OCI-LY7 (cell line): ENCODE data around the gene AQR.

Source experiments
- EZH2phosphoT487 ChIP-seq: fragments of 200-600 bp; sonication (generic); IDR thresholded peaks from 2 replicates; pipeline ENCODE4 v1.6.1; 2018; ENCODE audit warnings: low read depth, borderline replicate concordance, mild to moderate bottlenecking, mixed run types, antibody characterized with exemption, low read length, moderate library complexity, mixed read lengths
- TF ChIP-seq, protein P1 (sequence below): fragments of 200-600 bp; sonication (generic); conservative IDR thresholded peaks from 2 replicates; pipeline ENCODE4 v1.5.1; 2014; ENCODE audit warnings: mild to moderate bottlenecking, antibody characterized with exemption, low read length, moderate library complexity, mixed read lengths

DNA sequence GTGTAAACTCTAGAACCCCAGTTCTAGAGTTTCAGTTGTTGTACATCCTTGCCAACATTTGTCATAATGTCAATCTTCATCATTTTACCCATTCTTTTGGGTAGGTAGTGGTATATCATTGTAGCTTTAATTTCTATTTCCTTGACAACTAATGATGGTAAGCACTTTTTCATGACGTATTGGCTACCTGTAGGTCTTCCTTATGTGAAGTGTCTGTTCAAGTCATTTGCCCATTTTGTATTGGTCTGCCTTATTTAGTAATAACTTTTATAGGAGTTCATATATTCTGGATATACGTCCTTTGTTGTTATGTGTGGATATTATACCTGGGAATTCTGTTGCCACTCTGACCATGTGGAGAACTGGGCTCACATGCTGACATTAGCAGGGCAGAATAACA, 100.4 kb downstream of the AQR start:
- TF ChIP-seq, protein P1, sequence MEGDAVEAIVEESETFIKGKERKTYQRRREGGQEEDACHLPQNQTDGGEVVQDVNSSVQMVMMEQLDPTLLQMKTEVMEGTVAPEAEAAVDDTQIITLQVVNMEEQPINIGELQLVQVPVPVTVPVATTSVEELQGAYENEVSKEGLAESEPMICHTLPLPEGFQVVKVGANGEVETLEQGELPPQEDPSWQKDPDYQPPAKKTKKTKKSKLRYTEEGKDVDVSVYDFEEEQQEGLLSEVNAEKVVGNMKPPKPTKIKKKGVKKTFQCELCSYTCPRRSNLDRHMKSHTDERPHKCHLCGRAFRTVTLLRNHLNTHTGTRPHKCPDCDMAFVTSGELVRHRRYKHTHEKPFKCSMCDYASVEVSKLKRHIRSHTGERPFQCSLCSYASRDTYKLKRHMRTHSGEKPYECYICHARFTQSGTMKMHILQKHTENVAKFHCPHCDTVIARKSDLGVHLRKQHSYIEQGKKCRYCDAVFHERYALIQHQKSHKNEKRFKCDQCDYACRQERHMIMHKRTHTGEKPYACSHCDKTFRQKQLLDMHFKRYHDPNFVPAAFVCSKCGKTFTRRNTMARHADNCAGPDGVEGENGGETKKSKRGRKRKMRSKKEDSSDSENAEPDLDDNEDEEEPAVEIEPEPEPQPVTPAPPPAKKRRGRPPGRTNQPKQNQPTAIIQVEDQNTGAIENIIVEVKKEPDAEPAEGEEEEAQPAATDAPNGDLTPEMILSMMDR: no peak
- no peak for TF ChIP-seq EZH2phosphoT487
